Right lobe of liver (tissue), 4 donors: ENCODE data around the gene LRRK2.

Experiments
- POLR2A ChIP-seq: fragments of 450-650 bp; IDR thresholded peaks from one replicate; pipeline ENCODE4 v1.6.1; 2017; ENCODE audit warnings: antibody characterized with exemption, mild to moderate bottlenecking
- TF ChIP-seq, protein P1 (sequence below), 4 donors: fragments of 200-600 bp in 3 of 4; fragments of 450-650 bp in 1 of 4; IDR thresholded peaks; one replicate each; pipeline versions ENCODE4 v1.5.1 to v1.8.0; 2016 to 2022; ENCODE audit warnings: antibody characterized with exemption in 4 of 4, mild to moderate bottlenecking in 2 of 4
- donor health status: DM: no; HTN: no; CAD: no.
- donor health status: DM: no; HTN: no; CAD: no.
- donor health status: DM: no; HTN: yes; CAD: no.

DNA sequence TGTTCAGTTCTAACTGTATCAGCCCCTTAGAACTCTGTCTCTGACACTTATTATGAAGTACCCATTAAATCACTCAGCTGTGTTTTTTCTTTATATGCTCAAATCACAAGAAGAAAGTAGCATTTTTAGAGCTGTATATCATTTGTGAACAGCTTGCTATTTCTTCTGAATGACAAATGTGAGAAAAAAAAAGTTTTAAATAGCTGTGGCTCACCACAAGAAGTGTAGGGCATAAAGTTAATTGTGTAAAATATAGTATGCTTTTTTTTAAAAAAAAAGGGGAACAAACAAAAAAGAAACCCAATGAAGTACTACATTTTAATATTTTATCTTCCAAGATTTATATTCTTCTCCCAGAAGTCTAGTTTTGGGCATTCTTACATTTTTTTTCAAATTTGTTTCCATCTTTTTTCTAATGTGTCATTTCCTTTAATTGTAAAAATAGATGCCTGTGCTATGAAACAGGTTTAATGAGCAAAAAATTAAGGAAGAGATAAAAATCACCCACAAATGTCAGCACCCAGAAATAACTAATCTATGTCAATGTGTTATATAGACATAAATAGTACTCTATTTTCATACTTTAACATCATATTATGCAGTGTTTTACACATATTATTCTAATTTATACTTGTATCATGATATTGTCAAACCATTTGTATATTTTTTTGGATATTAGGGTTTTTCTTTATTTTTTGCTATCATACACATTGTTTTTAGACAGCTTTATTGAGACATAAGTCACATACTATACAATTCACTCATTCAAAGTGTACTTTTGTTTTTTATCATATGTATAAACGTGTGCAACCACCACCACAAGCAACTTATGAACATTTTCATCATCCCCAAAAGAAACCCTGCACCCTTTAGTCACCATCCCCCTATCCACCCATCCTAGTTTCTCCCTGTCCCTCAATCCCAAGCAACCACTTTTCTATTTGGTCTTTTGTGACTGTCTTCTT, 22.4 kb upstream of the LRRK2 start:
- TF ChIP-seq POLR2A, result no peak
- TF ChIP-seq, protein P1, sequence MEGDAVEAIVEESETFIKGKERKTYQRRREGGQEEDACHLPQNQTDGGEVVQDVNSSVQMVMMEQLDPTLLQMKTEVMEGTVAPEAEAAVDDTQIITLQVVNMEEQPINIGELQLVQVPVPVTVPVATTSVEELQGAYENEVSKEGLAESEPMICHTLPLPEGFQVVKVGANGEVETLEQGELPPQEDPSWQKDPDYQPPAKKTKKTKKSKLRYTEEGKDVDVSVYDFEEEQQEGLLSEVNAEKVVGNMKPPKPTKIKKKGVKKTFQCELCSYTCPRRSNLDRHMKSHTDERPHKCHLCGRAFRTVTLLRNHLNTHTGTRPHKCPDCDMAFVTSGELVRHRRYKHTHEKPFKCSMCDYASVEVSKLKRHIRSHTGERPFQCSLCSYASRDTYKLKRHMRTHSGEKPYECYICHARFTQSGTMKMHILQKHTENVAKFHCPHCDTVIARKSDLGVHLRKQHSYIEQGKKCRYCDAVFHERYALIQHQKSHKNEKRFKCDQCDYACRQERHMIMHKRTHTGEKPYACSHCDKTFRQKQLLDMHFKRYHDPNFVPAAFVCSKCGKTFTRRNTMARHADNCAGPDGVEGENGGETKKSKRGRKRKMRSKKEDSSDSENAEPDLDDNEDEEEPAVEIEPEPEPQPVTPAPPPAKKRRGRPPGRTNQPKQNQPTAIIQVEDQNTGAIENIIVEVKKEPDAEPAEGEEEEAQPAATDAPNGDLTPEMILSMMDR (IDR thresholded peaks at IDR 0.05), result no peak
